Ascending aorta (tissue), 2 donors: ENCODE data around the gene CRACDL. TPM values are rescaled to one million over a fixed set of nuclear protein-coding genes. Genes with fewer than 3 reads are reported as not detected.

Experiments
- DNase-seq, 2 donors: peaks; one replicate each; pipeline ENCODE4 v3.0.0-alpha.2; 2019; ENCODE audit warnings: low spot score in 2 of 2
- H3K27ac ChIP-seq, 2 donors: fragments of 200-600 bp; sonication (generic); one replicate each; pipeline ENCODE4 v1.5.1; 2016 to 2017; ENCODE audit warnings: mild to moderate bottlenecking in 1 of 2
- H3K27me3 ChIP-seq: fragments of 200-600 bp; sonication (generic); one replicate; pipeline ENCODE4 v1.5.1; 2017
- H3K36me3 ChIP-seq, 2 donors: fragments of 200-600 bp; sonication (generic); one replicate each; pipeline ENCODE4 v1.5.1; 2016
- H3K4me1 ChIP-seq, 2 donors: fragments of 200-600 bp; sonication (generic); one replicate each; pipeline ENCODE4 v1.5.1; 2016 to 2017; ENCODE audit warnings: mild to moderate bottlenecking in 1 of 2
- H3K4me3 ChIP-seq, 2 donors: fragments of 200-600 bp; sonication (generic); one replicate each; pipeline ENCODE4 v1.5.1; 2016 to 2017; ENCODE audit warnings: mild to moderate bottlenecking in 1 of 2
- H3K9me3 ChIP-seq, 2 donors: fragments of 200-600 bp; sonication (generic); one replicate each; pipeline ENCODE4 v1.5.1; 2016
- CTCF ChIP-seq, 3 experiments: fragments of 200-600 bp in 2 of 3; fragments of 450-650 bp in 1 of 3; sonication (generic) in 2 of 3; IDR thresholded peaks; one replicate each; pipeline ENCODE4 v1.5.1; 2016 to 2019; ENCODE audit warnings: antibody characterized with exemption in 3 of 3, mild to moderate bottlenecking in 1 of 3, moderate library complexity in 1 of 3
- intact Hi-C: fragments of 100-400 bp; cut with DNase I; formaldehyde crosslinking; loops from one replicate; pipeline ENCODE4 v1.15.1; 2023
- total RNA-seq: library from RNA; depleted of rRNA; stranded (reverse); fragments of >200 nt; gene quantifications from one replicate; pipeline ENCODE4 v1.1.0, GENCODE V29; 2016

Gene CRACDL
- total RNA-seq, 1 donor from 2014 or later, result 51.9 TPM

- no peaks in the 10 kb centered on the region for H3K27me3 ChIP-seq
- no peaks in the 10 kb centered on the region for H3K4me1 ChIP-seq
- peak in 1 of 2 donors; percentile 31 for DNase-seq
- TF ChIP-seq CTCF (IDR thresholded peaks at IDR 0.05), result no peak
- no peaks in the 10 kb centered on the region for H3K9me3 ChIP-seq
- no peak overlapping the region for H3K27ac ChIP-seq
- intact Hi-C loops, result no loop called here
- H3K36me3 ChIP-seq, result no peaks in the 10 kb centered on the region
- H3K4me3 ChIP-seq, result no peak overlapping the region
Observed at GRCh38 chr2:98894331-98895000, 41.6 kb downstream of the CRACDL start.

- no peaks in the 10 kb centered on the region for H3K27me3 ChIP-seq
- H3K4me1 ChIP-seq, result no peaks in the 10 kb centered on the region
- H3K9me3 ChIP-seq, result no peaks in the 10 kb centered on the region
- DNase-seq, result peak in 1 of 2 donors; percentile 49
- H3K36me3 ChIP-seq, result no peaks in the 10 kb centered on the region
- no peak overlapping the region for H3K4me3 ChIP-seq
- no peak for TF ChIP-seq CTCF (IDR thresholded peaks at IDR 0.05)
- intact Hi-C loops, result no loop called here
- H3K27ac ChIP-seq, result no peak overlapping the region
Observed at GRCh38 chr2:98893911-98894321, 42.1 kb downstream of the CRACDL start.

- intact Hi-C loops, result no loop called here
- no peaks in the 10 kb centered on the region for H3K4me1 ChIP-seq
- TF ChIP-seq CTCF (IDR thresholded peaks at IDR 0.05), result no peak
- DNase-seq, result peak in 1 of 2 donors; percentile 33
- H3K27me3 ChIP-seq, result no peaks in the 10 kb centered on the region
- no peaks in the 10 kb centered on the region for H3K9me3 ChIP-seq
- H3K27ac ChIP-seq, result no peak overlapping the region
- H3K36me3 ChIP-seq, result no peaks in the 10 kb centered on the region
- no peak overlapping the region for H3K4me3 ChIP-seq
Observed at GRCh38 chr2:98892871-98893270, 43.2 kb downstream of the CRACDL start.

GRCh38 chr2:98891591-98891990, 44.4 kb downstream of the CRACDL start:
- no peaks in the 10 kb centered on the region for H3K27me3 ChIP-seq
- TF ChIP-seq CTCF (IDR thresholded peaks at IDR 0.05), result no peak
- no peak for DNase-seq
- no peaks in the 10 kb centered on the region for H3K4me1 ChIP-seq
- intact Hi-C loops, result no loop called here
- H3K36me3 ChIP-seq, result no peaks in the 10 kb centered on the region
- no peak overlapping the region for H3K4me3 ChIP-seq
- peaks cover 0 to 10% of the 10 kb centered on the region in 2 donors for H3K9me3 ChIP-seq
- H3K27ac ChIP-seq, result no peak overlapping the region

GRCh38 chr2:98886066-98886554, 49.9 kb downstream of the CRACDL start:
- no peak overlapping the region for H3K27ac ChIP-seq

More at GRCh38 chr2:98886066-98886554, 49.9 kb downstream of the CRACDL start:
- Histone ChIP-seq H3K36me3 (no peaks in the 10 kb centered on the region), H3K9me3 (peaks cover 0 to 14% of the 10 kb centered on the region in 2 donors), H3K27me3 (no peaks in the 10 kb centered on the region), H3K4me3 (no peak overlapping the region), H3K4me1 (no peaks in the 10 kb centered on the region)
- TF ChIP-seq CTCF (IDR thresholded peaks at IDR 0.05), result no peak
- intact Hi-C loops, result no loop called here
- peak in 1 of 2 donors; percentile 2 for DNase-seq
